Measurements from ENCODE around the gene BORCS6.
A peak's percentile ranks its signal among the peaks of the same experiment; 100 is the strongest.

The BORCS6 gene

GRCh38 chr17:8153957-8154607 lies 35.9 kb downstream of the BORCS6 start:
- DNase-seq, result peak; percentile 98

GRCh38 chr17:8153525-8153956 lies 36.4 kb downstream of the BORCS6 start:
- DNase-seq, result peak; percentile 84

- DNase-seq, result no peak
These were observed 36.9 kb downstream of the BORCS6 start for GRCh38 chr17:8153031-8153451.

GRCh38 chr17:8152112-8152775 lies 37.7 kb downstream of the BORCS6 start, which contains the start of gene PER1:
TSS of gene PER1 (minus strand) at chr17:8152404. CDS start at chr17:8150706, 1,698 bp downstream.
- peak; percentile 98 for DNase-seq

- DNase-seq, result peak; percentile 66
These were observed 38.3 kb downstream of the BORCS6 start for GRCh38 chr17:8151641-8152111.

GRCh38 chr17:8151120-8151640 lies 38.8 kb downstream of the BORCS6 start:
- DNase-seq, result peak; percentile 91

- no peak for DNase-seq
These were observed 39.5 kb downstream of the BORCS6 start for GRCh38 chr17:8150194-8151119.

- no peak for DNase-seq
These were observed 40.4 kb downstream of the BORCS6 start for GRCh38 chr17:8149419-8150193.

GRCh38 chr17:8148560-8148959 lies 41.4 kb downstream of the BORCS6 start:
- DNase-seq, result no peak

- DNase-seq, result no peak
These were observed 42.1 kb downstream of the BORCS6 start for GRCh38 chr17:8147805-8148404.

- DNase-seq, result no peak
These were observed 42.7 kb downstream of the BORCS6 start for GRCh38 chr17:8147141-8147804.

- no peak for DNase-seq
These were observed 43.4 kb downstream of the BORCS6 start for GRCh38 chr17:8146381-8147140.

GRCh38 chr17:8145811-8146210 lies 44.2 kb downstream of the BORCS6 start:
- DNase-seq, result no peak

- no peak for DNase-seq
These were observed 45.4 kb downstream of the BORCS6 start for GRCh38 chr17:8144401-8145231.

GRCh38 chr17:8143581-8144400 lies 46.2 kb downstream of the BORCS6 start:
- DNase-seq, result no peak

GRCh38 chr17:8142887-8143580 lies 46.9 kb downstream of the BORCS6 start:
- no peak for DNase-seq

GRCh38 chr17:8142158-8142886 lies 47.7 kb downstream of the BORCS6 start:
- no peak for DNase-seq
